GM21786 (cell line): ENCODE data around the gene ZMYM1.
"Not testable (repeated sequence)": the region's sequence is repeated elsewhere in the genome, so short reads cannot be mapped to it uniquely, and the experiment has no call there.

Source experiments
- ATAC-seq: cut with Tn5 transposase; IDR thresholded peaks from one replicate; pipeline ENCODE4 v1.9.1; 2021; ENCODE audit not compliant: unreplicated experiment

ZMYM1 gene

GRCh38 chr1:35073265-35073811 lies 5.8 kb upstream of the ZMYM1 start:
- ATAC-seq = no peak

GRCh38 chr1:35076426-35076825 lies 2.8 kb upstream of the ZMYM1 start:
- ATAC-seq = not testable (repeated sequence)

DNA sequence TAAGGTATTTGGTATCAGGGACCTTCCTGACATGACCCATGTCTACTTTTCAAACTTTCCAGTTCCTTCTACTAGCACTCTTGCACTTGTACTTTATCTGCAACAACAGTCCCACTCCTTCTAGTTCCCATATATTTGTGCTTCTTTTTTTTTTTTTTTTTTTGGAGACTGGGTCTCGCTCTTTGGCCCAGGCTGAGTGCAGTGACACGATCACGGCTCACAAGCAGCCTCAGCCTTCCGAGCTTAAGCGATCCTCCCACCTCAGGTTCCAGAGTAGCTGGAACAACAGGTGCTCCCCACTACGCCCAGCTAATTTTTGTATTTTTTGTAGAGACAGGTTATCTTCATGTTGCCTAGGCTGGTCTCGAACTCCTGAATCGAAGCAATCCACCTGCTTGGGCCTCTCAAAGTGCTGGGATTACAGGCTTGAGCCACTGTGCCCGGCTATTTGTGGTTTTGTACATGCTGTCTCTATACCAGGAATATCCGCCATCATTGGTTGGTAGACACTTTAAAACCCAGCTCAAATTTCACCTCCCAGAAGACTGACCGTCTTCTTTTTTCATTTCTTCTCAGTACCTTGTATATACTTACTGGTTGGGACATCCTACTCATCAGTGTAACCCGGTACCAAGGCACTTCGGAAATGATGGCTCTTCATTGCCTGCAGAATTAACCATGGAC lies 1.1 kb downstream of the ZMYM1 start:
- ATAC-seq = no peak

GRCh38 chr1:35085421-35085820 lies 6.2 kb downstream of the ZMYM1 start:
- no peak for ATAC-seq

- ATAC-seq = no peak
Measured at GRCh38 chr1:35097224-35097623, 18.0 kb downstream of the ZMYM1 start.

DNA sequence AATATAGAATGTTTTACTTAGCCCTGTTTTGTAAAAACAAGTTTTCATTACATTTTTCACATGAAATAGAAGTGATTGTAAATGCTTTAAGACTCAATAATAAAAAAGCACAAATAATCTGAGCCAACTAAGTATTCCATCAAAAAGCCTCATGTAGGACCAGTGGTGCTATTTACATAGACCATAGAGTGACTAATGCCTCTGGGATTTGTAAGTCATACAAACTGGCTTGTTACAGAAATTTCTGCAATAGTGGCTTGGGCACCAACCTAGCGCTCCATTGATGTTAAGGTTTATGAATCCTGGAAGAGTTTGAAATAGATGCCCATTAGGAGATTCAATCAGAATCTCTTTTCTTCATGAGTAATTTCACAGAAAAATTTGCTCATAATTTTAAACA lies 31.9 kb downstream of the ZMYM1 start:
- ATAC-seq = no peak

GRCh38 chr1:35112668-35113067 lies 33.5 kb downstream of the ZMYM1 start:
- no peak for ATAC-seq

GRCh38 chr1:35115459-35116383 lies 36.5 kb downstream of the ZMYM1 start:
- ATAC-seq = no peak

DNA sequence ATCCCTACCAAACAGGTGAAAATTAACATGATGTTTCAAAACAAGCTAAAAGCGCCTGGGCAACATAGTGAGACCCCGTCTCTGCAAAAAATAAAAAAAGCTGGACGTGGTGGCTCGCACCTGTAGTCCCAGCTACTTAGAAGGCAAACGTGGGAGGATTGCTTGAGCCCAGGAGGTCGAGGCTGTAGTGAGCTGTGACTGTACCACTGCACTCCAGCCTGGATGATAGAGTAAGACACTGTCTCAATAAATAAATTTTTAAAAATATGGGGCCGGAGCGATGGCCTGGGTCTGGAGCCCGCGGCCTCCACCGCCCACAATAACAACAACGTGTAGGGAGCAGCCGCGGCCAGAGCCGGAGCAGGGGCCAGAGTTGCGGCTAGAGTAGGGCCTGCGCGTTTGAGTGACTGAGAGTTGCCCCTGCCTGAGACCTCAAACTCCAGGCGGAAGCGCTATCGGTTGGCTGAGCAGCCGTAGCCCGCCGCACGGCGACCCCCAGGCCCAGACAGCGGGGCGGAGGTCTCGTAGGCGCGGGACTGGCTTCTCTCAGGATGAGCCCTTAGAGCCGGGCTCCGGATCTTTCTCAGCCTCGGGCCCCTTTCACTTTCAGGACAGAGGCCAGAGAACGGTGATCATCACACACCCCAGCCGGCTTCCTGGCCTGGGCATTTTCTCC lies 41.4 kb downstream of the ZMYM1 start:
- no peak for ATAC-seq

GRCh38 chr1:35122311-35122710 lies 43.1 kb downstream of the ZMYM1 start:
- no peak for ATAC-seq

DNA sequence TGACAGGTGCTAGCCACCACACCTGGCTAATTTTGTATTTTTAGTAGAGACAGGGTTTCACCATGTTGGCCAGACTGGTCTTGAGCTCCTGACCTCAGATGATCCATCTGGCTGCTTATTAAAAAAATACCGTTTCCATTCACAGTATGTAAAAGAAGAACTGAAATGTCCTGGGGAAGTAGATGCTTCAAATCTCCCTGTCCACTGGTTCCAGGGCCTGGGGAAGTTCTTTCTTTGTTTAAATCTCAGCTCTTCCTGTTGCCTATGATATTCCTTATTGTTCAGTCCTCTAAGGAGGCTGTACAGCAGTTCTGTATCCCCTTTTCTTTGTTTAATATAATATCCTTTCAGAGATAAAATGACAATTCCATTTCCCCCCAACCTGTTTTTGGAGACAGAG lies 47.4 kb downstream of the ZMYM1 start:
- no peak for ATAC-seq

GRCh38 chr1:35129080-35129479 lies 49.9 kb downstream of the ZMYM1 start:
- no peak for ATAC-seq

- ATAC-seq = no peak
Measured at GRCh38 chr1:35136780-35137179, 57.6 kb downstream of the ZMYM1 start.

GRCh38 chr1:35137590-35137989 lies 58.4 kb downstream of the ZMYM1 start:
- ATAC-seq = not testable (repeated sequence)

GRCh38 chr1:35142294-35142693 lies 63.1 kb downstream of the ZMYM1 start:
- not testable (repeated sequence) for ATAC-seq

GRCh38 chr1:35142728-35143127 lies 63.5 kb downstream of the ZMYM1 start:
- not testable (repeated sequence) for ATAC-seq

DNA sequence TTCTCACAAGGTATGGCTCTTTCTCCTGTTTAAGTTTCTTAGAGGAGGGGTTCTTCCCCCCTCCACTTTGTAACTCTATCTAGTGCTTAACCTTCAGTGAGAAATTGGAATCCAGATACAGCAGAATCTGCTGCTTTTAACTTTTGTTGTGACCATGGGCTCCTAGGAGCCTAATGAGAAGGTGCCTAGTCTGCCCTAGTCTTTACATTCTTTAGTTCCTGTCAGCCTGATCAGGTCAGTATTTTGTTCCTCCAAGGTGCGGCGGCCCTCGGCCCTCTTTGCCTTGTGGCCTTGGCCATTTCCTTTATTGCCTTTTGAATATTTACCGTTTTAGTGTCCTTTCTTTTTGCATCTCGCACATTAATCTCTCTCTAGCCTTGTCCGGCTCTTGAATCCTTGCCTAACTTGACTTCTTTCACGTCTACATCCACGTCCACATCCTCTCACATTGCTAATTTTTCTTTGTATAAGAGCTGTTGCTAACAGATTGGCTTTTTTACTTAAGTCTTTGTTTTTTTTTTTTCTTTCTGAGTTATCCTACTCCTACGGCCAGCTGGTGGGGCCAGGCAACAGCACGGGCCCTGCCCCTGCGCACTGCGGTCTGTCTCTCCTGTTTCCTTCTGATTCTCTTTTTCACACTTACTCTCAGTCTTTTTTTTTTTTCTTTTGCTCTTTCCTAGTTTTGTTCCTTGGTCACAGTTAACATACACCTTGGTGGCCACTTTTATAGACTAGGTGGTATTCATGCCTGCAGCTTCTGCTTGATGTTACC lies 64.7 kb downstream of the ZMYM1 start:
- ATAC-seq = no peak

GRCh38 chr1:35145892-35146549 lies 66.8 kb downstream of the ZMYM1 start:
- not testable (repeated sequence) for ATAC-seq

- ATAC-seq = no peak
Measured at GRCh38 chr1:35151220-35151619, 72.0 kb downstream of the ZMYM1 start.

DNA sequence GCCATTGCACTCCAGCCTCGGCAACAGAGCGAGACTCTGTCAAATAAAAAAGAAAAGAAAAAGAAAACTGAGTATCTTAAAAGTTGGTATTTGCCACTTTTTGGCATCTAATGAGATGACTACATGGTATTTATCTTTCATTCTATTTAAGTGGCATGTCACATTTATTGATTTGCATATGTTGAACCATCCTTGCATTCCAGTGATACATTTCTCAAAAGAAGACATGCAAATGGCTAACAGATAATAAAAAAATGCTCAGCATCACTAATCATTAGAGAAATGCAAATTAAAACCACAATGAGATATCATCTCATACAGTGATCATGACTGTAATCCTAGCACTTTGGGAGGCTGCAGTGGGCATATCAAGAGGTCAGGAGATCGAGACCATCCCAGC lies 85.7 kb downstream of the ZMYM1 start:
- no peak for ATAC-seq
